SK-N-SH (cell line): ENCODE measurements around the gene HSPBAP1. TPM values are rescaled to one million over a fixed set of nuclear protein-coding genes. Genes with fewer than 3 reads are reported as not detected.

Experiments used
- CTCF ChIA-PET: fragments of 300-600, 350-600 bp; formaldehyde crosslinking; extraction: SDS; loops from one replicate; lab custom pipeline; 2021; lab: Yijun Ruan, JAX
- POLR2A ChIA-PET: fragments of 350-600 bp; sonication (Branson Sonifier 250); formaldehyde crosslinking; extraction: SDS; loops from one replicate; lab custom pipeline; 2020; ENCODE audit warnings: antibody characterized with exemption, inconsistent platforms; lab: Yijun Ruan, JAX
- DNase-seq: peaks from one replicate; pipeline ENCODE4 v3.0.0; 2012
- H2AFZ ChIP-seq: fragments of 200-600 bp; sonication (generic); 2 replicates; pipeline ENCODE4 v1.8.1; 2016; ENCODE audit warnings: antibody characterized with exemption, mild to moderate bottlenecking, low read depth
- H3F3A ChIP-seq: fragments of 200-600 bp; sonication (generic); replicated peaks from 2 replicates; pipeline ENCODE3; 2016; ENCODE audit warnings: antibody characterized with exemption, mild to moderate bottlenecking; ENCODE audit not compliant: insufficient read depth
- H3K27ac ChIP-seq, 2 experiments: fragments of 200-500 bp in 1 of 2; fragments of 200-600 bp in 1 of 2; sonication (Bioruptor generic) in 1 of 2; sonication (generic), shearing (Covaris generic) in 1 of 2; 2 replicates each; pipeline versions ENCODE4 v1.5.1 to v1.6.1; 2014 to 2016; ENCODE audit warnings: low read depth in 2 of 2, inconsistent platforms in 1 of 2, low read length in 1 of 2, mild to moderate bottlenecking in 1 of 2, mixed read lengths in 1 of 2
- H3K27me3 ChIP-seq: fragments of 200-600 bp; sonication (generic), shearing (Covaris generic); 2 replicates; pipeline ENCODE4 v1.6.1; 2016; ENCODE audit warnings: mixed run types; ENCODE audit not compliant: insufficient read depth
- H3K36me3 ChIP-seq, 2 experiments: fragments of 200-500 bp in 1 of 2; fragments of 200-600 bp in 1 of 2; sonication (Bioruptor generic) in 1 of 2; sonication (generic) in 1 of 2; replicated peaks in 1 of 2; 2 replicates each; pipeline versions ENCODE3 to v1.5.1; 2014 to 2016; ENCODE audit warnings: low read length in 1 of 2, mild to moderate bottlenecking in 1 of 2; ENCODE audit not compliant: insufficient read depth in 2 of 2, control insufficient read depth in 1 of 2
- H3K4me1 ChIP-seq, 2 experiments: fragments of 200-500 bp in 1 of 2; fragments of 200-600 bp in 1 of 2; sonication (Bioruptor generic) in 1 of 2; sonication (generic), shearing (Covaris generic) in 1 of 2; 2 replicates each; pipeline versions ENCODE4 v1.5.1 to v1.6.1; 2014 to 2016; ENCODE audit warnings: low read depth in 1 of 2, low read length in 1 of 2, mixed run types in 1 of 2; ENCODE audit not compliant: insufficient read depth in 2 of 2, control insufficient read depth in 1 of 2
- H3K4me2 ChIP-seq: fragments of 200-600 bp; sonication (generic), shearing (Covaris generic); 2 replicates; pipeline ENCODE4 v1.6.1; 2017; ENCODE audit warnings: mixed run types
- H3K4me3 ChIP-seq, 2 experiments: fragments of 200-500 bp in 1 of 2; fragments of 200-600 bp in 1 of 2; sonication (Bioruptor generic) in 1 of 2; sonication (generic), shearing (Covaris generic) in 1 of 2; 2 replicates each; pipeline versions ENCODE4 v1.5.1 to v1.8.1; 2014 to 2016; ENCODE audit warnings: low read depth in 2 of 2, inconsistent platforms in 1 of 2, low read length in 1 of 2, mild to moderate bottlenecking in 1 of 2, mixed read lengths in 1 of 2, moderate library complexity in 1 of 2
- H3K79me2 ChIP-seq: fragments of 200-600 bp; sonication (generic); 2 replicates; pipeline ENCODE4 v1.8.1; 2017; ENCODE audit warnings: mild to moderate bottlenecking; ENCODE audit not compliant: insufficient read depth
- H3K9ac ChIP-seq: fragments of 200-600 bp; sonication (generic); 2 replicates; pipeline ENCODE4 v1.6.1; 2017; ENCODE audit warnings: mixed run types
- H3K9me2 ChIP-seq: fragments of 200-600 bp; sonication (generic); 2 replicates; pipeline ENCODE4 v1.6.1; 2017; ENCODE audit warnings: mixed run types
- H3K9me3 ChIP-seq: fragments of 200-600 bp; sonication (generic); 2 replicates; pipeline ENCODE4 v1.6.1; 2017; ENCODE audit warnings: mixed run types, mild to moderate bottlenecking, moderate library complexity
- H4K20me1 ChIP-seq: fragments of 200-600 bp; sonication (generic); 2 replicates; pipeline ENCODE4 v1.6.1; 2017; ENCODE audit warnings: mild to moderate bottlenecking, mixed run types; ENCODE audit not compliant: insufficient read depth
- CTCF ChIP-seq: fragments of 200-600 bp; sonication (generic); IDR thresholded peaks from 2 replicates; pipeline ENCODE4 v1.6.1; 2017; ENCODE audit warnings: antibody characterized with exemption, mild to moderate bottlenecking, moderate library complexity
- FOXJ3 ChIP-seq: sonication (generic); formaldehyde crosslinking; IDR thresholded peaks from 2 replicates; pipeline ENCODE4 v1.5.1; 2020; ENCODE audit warnings: mild to moderate bottlenecking, missing genetic modification reagents
- GABPA ChIP-seq: IDR thresholded peaks from 2 replicates; pipeline ENCODE4 v1.4.0; 2012; ENCODE audit warnings: low read depth, mild to moderate bottlenecking
- POLR2AphosphoS5 ChIP-seq: IDR thresholded peaks from 2 replicates; pipeline ENCODE4 v1.6.1; 2012; ENCODE audit warnings: low read depth, low read length
- REST ChIP-seq: IDR thresholded peaks from 2 replicates; pipeline ENCODE4 v1.6.1; 2012; ENCODE audit warnings: mild to moderate bottlenecking, low read depth, low read length, moderate library complexity
- TAF1 ChIP-seq: IDR thresholded peaks from 2 replicates; pipeline ENCODE4 v1.6.1; 2012; ENCODE audit warnings: low read depth, mild to moderate bottlenecking, low read length, moderate library complexity, borderline replicate concordance
- TCF12 ChIP-seq: IDR thresholded peaks from 2 replicates; pipeline ENCODE4 v1.4.0; 2012
- TEAD4 ChIP-seq: IDR thresholded peaks from 2 replicates; pipeline ENCODE4 v1.4.0; 2012; ENCODE audit warnings: mild to moderate bottlenecking, borderline replicate concordance; ENCODE audit not compliant: insufficient read depth
- YY1 ChIP-seq: IDR thresholded peaks from 2 replicates; pipeline ENCODE4 v1.4.0; 2012; ENCODE audit warnings: low read depth, mild to moderate bottlenecking
- WGBS: methylation state at CpG from one replicate; pipeline ENCODE4 v1.1.6; 2017; ENCODE audit warnings: low lambda C conversion rate; 5-methylcytosine and 5-hydroxymethylcytosine counted together
- polyA plus RNA-seq, 3 experiments: library from polyadenylated mRNA; depleted of rRNA; stranded (reverse); fragments of >200 nt; gene quantifications; 2 replicates each; pipeline ENCODE4 v1.2.3, GENCODE V29; 2012
- TF ChIP-seq, protein P1 (sequence below): fragments of 150-350 bp; IDR thresholded peaks from 2 replicates; pipeline ENCODE4 v1.6.1; 2016; ENCODE audit warnings: mild to moderate bottlenecking, low read depth, low read length
- TF ChIP-seq, protein P2 (sequence below): IDR thresholded peaks from 2 replicates; pipeline ENCODE4; 2012
- TF ChIP-seq, protein P3 (sequence below): IDR thresholded peaks from 2 replicates; pipeline ENCODE4 v1.4.0; 2012; ENCODE audit warnings: low read depth

The HSPBAP1 gene
- polyA plus RNA-seq, 1 of the 3 experiments (the other 2 are of a cell fraction): 5.1 TPM

GRCh38 chr3:122835590-122835989 is 42.0 kb upstream of the HSPBAP1 start (continued):
- no peak for TF ChIP-seq REST
- TF ChIP-seq GABPA: no peak
- TF ChIP-seq CTCF: no peak
- no peak for TF ChIP-seq FOXJ3 (CRISPR knock-in tag)
- no peak for TF ChIP-seq POLR2AphosphoS5
- TF ChIP-seq TAF1: no peak
- no peak for TF ChIP-seq TEAD4
- TF ChIP-seq TCF12: no peak

DNA sequence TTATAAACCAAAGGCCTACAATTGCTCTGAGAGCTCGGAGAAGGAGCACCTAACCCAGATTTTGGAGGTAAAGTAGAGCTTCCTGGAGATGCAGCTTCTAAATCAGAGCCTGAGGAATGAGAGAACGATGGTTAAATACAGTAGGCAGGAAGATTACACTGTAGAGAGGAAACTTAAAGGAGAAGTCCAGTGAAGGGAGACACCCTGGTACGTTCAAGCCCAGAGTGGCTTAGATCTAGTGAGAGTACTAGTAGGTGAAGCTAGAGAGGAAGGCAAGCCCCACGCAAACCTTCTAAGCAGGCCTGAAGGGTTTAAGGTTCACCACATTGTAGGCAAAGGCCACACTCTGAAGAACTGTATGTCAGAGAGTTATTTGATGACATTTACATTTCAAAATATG is 34.6 kb upstream of the HSPBAP1 start:
- Histone ChIP-seq H3F3A (no peaks in the 10 kb centered on the region), H2AFZ (no peak overlapping the region), H3K36me3 (peaks cover 13 to 29% of the 10 kb centered on the region in 2 experiments), H3K9ac (no peak overlapping the region), H3K4me1 (no peaks in the 10 kb centered on the region), H3K27me3 (no peaks in the 10 kb centered on the region), H4K20me1 (no peaks in the 10 kb centered on the region)
- CTCF ChIA-PET: no interaction called here
- TF ChIP-seq, protein P1, sequence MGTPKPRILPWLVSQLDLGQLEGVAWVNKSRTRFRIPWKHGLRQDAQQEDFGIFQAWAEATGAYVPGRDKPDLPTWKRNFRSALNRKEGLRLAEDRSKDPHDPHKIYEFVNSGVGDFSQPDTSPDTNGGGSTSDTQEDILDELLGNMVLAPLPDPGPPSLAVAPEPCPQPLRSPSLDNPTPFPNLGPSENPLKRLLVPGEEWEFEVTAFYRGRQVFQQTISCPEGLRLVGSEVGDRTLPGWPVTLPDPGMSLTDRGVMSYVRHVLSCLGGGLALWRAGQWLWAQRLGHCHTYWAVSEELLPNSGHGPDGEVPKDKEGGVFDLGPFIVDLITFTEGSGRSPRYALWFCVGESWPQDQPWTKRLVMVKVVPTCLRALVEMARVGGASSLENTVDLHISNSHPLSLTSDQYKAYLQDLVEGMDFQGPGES: no peak
- TF ChIP-seq POLR2AphosphoS5 (no peak), CTCF (no peak), TAF1 (no peak), YY1 (no peak)
- TF ChIP-seq, protein P2, sequence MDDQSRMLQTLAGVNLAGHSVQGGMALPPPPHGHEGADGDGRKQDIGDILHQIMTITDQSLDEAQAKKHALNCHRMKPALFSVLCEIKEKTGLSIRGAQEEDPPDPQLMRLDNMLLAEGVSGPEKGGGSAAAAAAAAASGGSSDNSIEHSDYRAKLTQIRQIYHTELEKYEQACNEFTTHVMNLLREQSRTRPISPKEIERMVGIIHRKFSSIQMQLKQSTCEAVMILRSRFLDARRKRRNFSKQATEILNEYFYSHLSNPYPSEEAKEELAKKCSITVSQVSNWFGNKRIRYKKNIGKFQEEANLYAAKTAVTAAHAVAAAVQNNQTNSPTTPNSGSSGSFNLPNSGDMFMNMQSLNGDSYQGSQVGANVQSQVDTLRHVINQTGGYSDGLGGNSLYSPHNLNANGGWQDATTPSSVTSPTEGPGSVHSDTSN: no peak
- TF ChIP-seq, protein P3, sequence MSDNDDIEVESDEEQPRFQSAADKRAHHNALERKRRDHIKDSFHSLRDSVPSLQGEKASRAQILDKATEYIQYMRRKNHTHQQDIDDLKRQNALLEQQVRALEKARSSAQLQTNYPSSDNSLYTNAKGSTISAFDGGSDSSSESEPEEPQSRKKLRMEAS: no peak
- TF ChIP-seq, all 33 proteins: peak for 0
- 91% methylated on average over 4 of the region's 4 CpGs for WGBS
- Histone ChIP-seq H3K4me2 (no peak overlapping the region), H3K79me2 (no peaks in the 10 kb centered on the region), H3K9me2 (no peaks in the 10 kb centered on the region), H3K4me3 (no peak overlapping the region), H3K9me3 (no peaks in the 10 kb centered on the region), H3K27ac (no peak overlapping the region)
- DNase-seq: no peak
- POLR2A ChIA-PET: interaction anchor here (0.5 kb wide), 1 partner anchor 72 kb away, joined by 4 read pairs; no protein-coding TSS in a partner anchor
